Hippocampal formation (tissue), 2 donors: ENCODE measurements around the gene C16orf78.

ENCODE experiments used
- DNase-seq, 2 donors: peaks; one replicate each; lab custom pipeline; 2025; lab: John Stamatoyannopoulos, UW

The C16orf78 gene

GRCh38 chr16:49431040-49431439 lies 57.4 kb downstream of the C16orf78 start:
- DNase-seq = no peak

DNA sequence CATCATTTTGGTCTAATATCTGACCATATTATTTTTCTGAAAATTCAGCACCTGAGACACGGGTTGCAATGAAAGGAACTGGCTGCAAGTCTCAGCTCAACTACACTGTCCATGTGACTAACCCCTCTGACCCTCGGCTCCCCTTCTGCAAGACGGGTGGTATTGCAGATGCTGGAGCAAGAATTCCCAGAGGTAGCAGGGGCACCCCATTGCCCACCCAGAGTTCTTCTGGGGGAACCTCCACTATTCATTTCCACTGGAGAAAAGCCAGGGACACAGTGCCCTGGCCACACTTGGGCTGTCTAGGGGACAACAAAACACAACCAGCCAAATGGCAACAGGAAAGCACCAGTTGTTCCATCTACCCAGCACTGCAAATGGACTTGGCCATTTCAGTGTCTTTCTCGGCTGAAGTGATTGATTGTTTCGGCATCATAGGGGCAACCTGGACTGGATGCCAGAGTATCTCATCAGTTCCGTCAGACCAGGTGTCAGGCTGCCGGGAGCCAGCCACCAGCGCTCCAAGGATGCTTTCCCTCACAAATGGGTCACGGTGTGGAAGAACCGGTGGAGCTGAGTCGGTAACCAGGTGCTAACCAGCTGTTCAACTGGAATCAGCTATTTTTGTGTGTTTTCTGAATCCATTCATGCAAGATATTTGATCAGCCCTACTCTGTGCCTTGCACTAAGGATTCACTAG lies 58.1 kb downstream of the C16orf78 start:
- DNase-seq = no peak

- no peak for DNase-seq
Measured at GRCh38 chr16:49434733-49435132, 61.1 kb downstream of the C16orf78 start.

GRCh38 chr16:49436181-49436580 lies 62.6 kb downstream of the C16orf78 start:
- DNase-seq = no peak

DNA sequence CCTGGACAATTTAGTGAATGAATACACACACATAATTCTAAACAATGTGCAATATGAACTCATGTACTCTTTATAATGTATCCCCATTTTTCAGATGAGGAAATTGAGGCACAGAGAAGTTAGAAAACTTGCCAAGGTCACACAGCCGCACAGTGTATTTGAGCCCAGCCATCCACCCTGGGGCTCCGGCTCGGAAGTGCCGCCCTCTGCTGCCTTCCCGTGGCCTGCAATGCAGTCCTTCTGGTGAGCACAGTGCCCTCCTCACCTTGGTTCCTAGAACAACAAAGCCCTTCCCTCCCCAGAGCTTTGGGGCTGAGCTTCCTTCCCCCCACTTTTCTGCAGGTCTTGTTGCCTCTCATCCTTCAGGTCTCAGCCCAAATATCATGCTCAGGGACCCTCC lies 63.7 kb downstream of the C16orf78 start:
- DNase-seq = no peak

- no peak for DNase-seq
Measured at GRCh38 chr16:49439050-49439449, 65.4 kb downstream of the C16orf78 start.

DNA sequence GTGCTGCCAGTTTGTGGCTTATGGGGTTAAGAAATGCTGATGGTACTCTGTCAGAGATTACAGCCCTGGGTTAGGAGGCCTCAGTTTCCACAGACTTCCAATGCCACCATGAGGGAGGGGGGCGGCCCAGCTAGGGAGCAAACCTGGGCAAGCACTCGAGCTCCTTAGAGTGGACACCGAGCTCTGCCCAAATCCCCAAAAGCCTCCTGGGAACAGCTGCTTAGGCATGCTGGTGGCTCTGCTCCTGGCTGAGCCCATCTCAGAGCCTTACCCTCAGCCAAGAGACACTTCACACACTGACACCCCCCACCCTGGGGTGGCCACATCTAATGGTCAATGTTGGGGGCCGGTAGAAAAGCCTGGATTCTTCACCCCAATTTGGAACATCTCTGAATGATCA lies 66.1 kb downstream of the C16orf78 start:
- no peak for DNase-seq

GRCh38 chr16:49440156-49441065 lies 66.8 kb downstream of the C16orf78 start:
- DNase-seq = peak in 1 of 2 donors; percentile 32

DNA sequence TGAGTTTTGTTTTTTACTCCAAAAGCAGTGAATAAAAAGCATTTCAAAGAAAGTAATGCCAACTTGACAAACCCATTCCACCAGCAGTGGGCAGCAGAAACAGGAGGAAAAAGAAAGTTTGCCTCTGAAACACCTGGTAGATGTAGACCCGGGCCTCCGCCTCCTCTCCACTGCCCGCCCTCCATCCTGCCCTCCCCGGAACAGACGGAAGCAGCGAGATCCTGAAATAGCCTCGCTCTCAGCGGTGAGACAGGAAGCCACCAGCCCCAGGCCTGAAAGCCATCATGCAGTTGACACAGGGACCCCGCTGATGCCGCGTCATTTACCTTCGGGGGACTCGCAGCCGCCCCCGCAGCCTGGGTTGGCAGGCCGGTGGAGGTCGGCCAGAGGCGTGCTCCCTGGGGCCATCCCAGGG lies 67.8 kb downstream of the C16orf78 start:
- no peak for DNase-seq

GRCh38 chr16:49442805-49443204 lies 69.2 kb downstream of the C16orf78 start:
- DNase-seq = no peak

GRCh38 chr16:49443576-49443975 lies 70.0 kb downstream of the C16orf78 start:
- no peak for DNase-seq

DNA sequence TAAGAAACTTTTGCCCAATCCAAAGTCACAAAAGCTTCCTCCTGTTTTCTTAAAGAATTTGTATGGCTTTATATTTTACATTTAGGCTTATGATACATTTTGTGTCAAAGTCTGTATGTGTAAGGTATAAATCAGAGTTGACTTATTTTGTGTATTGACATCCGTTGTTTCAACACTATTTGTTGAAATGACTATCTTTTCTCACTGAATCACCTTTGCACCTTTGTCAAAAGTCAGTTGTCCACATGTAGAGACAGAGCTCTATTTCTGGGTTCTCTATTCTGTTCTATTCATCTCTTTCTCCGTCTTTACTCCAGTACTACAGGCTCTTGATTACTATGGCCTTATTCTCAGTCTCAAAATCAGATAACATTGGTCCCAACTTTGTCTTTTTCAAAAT lies 73.2 kb downstream of the C16orf78 start:
- no peak for DNase-seq
